ENCODE measurements around the gene GPSM1. TPM values are rescaled to one million over a fixed set of nuclear protein-coding genes. Genes with fewer than 3 reads are reported as not detected.

The GPSM1 gene
- total RNA-seq, 1 donor from 2014 or later, result 31.7 TPM

DNA sequence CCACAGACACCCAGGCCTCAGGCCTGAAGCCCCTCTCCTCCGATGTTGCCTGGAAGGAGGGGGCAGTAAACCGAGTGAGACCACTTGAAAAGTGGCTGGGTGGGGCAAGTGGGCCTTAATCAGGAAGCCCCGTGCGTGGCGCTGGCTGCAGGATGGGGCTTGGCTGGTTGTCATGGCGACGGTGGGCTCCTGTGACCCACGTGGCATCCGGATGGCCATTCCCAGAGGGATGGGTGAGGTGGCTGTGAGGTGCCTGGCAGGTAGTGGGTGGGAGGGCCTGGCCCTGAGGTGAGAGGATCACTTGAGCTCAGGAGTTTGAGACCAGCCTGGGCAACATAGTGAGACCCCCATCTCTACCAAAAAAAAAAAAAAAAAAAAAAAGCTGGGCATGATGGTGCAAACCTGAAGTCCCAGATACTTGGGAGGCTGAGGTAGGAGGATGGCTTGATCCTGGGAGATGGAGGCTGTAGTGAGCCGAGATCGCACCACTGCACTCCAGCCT, 5.2 kb downstream of the GPSM1 start:
- H3K36me3 Mint-ChIP-seq (ENCODE audit: low read depth, unreplicated experiment), result no peaks in the 10 kb centered on the region
- H3K27ac Mint-ChIP-seq (ENCODE audit: unreplicated experiment), result no peak overlapping the region
- DNase-seq (ENCODE audit: low spot score), result no peak
- H3K9me3 Mint-ChIP-seq (ENCODE audit: unreplicated experiment), result no peaks in the 10 kb centered on the region
- H3K4me1 Mint-ChIP-seq (ENCODE audit: unreplicated experiment), result peaks cover 4% of the 10 kb centered on the region
- TF ChIP-seq, protein P1, sequence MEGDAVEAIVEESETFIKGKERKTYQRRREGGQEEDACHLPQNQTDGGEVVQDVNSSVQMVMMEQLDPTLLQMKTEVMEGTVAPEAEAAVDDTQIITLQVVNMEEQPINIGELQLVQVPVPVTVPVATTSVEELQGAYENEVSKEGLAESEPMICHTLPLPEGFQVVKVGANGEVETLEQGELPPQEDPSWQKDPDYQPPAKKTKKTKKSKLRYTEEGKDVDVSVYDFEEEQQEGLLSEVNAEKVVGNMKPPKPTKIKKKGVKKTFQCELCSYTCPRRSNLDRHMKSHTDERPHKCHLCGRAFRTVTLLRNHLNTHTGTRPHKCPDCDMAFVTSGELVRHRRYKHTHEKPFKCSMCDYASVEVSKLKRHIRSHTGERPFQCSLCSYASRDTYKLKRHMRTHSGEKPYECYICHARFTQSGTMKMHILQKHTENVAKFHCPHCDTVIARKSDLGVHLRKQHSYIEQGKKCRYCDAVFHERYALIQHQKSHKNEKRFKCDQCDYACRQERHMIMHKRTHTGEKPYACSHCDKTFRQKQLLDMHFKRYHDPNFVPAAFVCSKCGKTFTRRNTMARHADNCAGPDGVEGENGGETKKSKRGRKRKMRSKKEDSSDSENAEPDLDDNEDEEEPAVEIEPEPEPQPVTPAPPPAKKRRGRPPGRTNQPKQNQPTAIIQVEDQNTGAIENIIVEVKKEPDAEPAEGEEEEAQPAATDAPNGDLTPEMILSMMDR (IDR thresholded peaks at IDR 0.05; ENCODE audit: unreplicated experiment), result no peak
- no peak overlapping the region for H3K4me3 Mint-ChIP-seq (ENCODE audit: unreplicated experiment)
- H3K27me3 Mint-ChIP-seq (ENCODE audit: unreplicated experiment), result peaks cover 4% of the 10 kb centered on the region

DNA sequence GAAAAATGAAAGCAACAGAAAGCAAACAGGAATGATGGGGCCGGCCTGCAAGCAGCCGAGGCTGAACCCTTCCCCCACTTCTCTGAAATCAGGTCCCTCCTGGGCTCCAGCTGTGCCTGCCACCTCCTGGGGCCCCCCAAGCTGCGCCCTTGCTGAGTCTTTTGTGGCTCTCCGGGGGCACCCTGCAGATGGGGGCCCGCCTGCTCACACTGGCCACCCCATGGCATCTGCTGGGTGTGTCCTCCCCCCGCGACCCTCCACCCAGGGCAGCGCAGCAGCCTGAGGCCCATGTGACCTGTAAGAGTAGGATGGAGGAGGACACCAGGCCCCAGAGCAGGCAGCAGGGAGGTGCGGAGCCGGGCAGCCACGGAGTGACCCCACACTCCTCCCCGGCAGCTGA, 5.7 kb downstream of the GPSM1 start:
- Mint-ChIP-seq H3K27me3 (ENCODE audit: unreplicated experiment) (peaks cover 4% of the 10 kb centered on the region), H3K4me1 (ENCODE audit: unreplicated experiment) (peaks cover 4% of the 10 kb centered on the region), H3K4me3 (ENCODE audit: unreplicated experiment) (no peak overlapping the region), H3K36me3 (ENCODE audit: low read depth, unreplicated experiment) (no peaks in the 10 kb centered on the region), H3K9me3 (ENCODE audit: unreplicated experiment) (no peaks in the 10 kb centered on the region), H3K27ac (ENCODE audit: unreplicated experiment) (no peak overlapping the region)
- TF ChIP-seq, protein P1 (IDR thresholded peaks at IDR 0.05; ENCODE audit: unreplicated experiment), result no peak
- DNase-seq (ENCODE audit: low spot score), result no peak

DNA sequence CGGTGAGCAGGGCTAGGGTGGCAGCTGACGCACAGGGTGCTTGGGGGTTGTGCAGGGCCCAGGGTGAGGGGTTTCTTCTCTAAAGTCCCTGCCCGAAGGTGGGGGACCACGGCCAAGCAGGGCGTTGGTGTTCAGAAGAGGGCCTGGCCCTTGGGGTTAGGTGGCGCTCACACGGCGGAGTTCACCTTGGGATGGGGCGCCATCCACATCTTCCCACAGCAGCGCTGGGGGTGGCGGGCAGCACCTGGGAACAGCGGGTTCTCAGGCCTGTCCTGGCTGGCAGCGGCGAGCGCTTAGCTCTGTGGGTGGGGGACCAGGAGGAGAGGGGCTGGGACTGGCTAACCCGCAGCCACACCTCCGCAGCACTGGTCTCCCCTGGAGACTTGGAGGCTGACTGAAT, 6.1 kb downstream of the GPSM1 start:
- H3K27me3 Mint-ChIP-seq (ENCODE audit: unreplicated experiment), result peaks cover 3% of the 10 kb centered on the region
- H3K9me3 Mint-ChIP-seq (ENCODE audit: unreplicated experiment), result no peaks in the 10 kb centered on the region
- DNase-seq (ENCODE audit: low spot score), result no peak
- H3K4me1 Mint-ChIP-seq (ENCODE audit: unreplicated experiment), result peaks cover 4% of the 10 kb centered on the region
- no peak overlapping the region for H3K4me3 Mint-ChIP-seq (ENCODE audit: unreplicated experiment)
- H3K27ac Mint-ChIP-seq (ENCODE audit: unreplicated experiment), result no peak overlapping the region
- TF ChIP-seq, protein P1 (IDR thresholded peaks at IDR 0.05; ENCODE audit: unreplicated experiment), result no peak
- H3K36me3 Mint-ChIP-seq (ENCODE audit: low read depth, unreplicated experiment), result no peaks in the 10 kb centered on the region

DNA sequence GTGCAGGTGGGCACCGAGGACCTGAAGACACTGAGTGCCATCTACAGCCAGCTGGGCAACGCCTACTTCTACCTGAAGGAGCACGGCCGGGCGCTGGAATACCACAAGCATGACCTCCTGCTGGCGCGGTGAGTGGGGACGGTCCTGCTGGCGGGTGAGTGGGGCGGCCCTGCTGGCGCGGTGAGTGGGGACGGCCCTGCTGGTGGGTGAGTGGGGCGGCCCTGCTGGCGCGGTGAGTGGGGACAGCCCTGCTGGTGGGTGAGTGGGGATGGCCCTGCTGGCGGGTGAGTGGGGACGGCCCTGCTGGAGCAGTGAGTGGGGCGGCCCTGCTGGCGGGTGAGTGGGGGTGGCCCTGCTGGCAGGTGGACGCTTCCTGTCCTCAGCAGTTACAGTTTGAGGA, 7.2 kb downstream of the GPSM1 start:
- H3K4me3 Mint-ChIP-seq (ENCODE audit: unreplicated experiment), result no peak overlapping the region
- H3K27me3 Mint-ChIP-seq (ENCODE audit: unreplicated experiment), result no peaks in the 10 kb centered on the region
- TF ChIP-seq, protein P1 (IDR thresholded peaks at IDR 0.05; ENCODE audit: unreplicated experiment), result no peak
- H3K27ac Mint-ChIP-seq (ENCODE audit: unreplicated experiment), result no peak overlapping the region
- no peaks in the 10 kb centered on the region for H3K4me1 Mint-ChIP-seq (ENCODE audit: unreplicated experiment)
- H3K9me3 Mint-ChIP-seq (ENCODE audit: unreplicated experiment), result no peaks in the 10 kb centered on the region
- no peaks in the 10 kb centered on the region for H3K36me3 Mint-ChIP-seq (ENCODE audit: low read depth, unreplicated experiment)
- no peak for DNase-seq (ENCODE audit: low spot score)

DNA sequence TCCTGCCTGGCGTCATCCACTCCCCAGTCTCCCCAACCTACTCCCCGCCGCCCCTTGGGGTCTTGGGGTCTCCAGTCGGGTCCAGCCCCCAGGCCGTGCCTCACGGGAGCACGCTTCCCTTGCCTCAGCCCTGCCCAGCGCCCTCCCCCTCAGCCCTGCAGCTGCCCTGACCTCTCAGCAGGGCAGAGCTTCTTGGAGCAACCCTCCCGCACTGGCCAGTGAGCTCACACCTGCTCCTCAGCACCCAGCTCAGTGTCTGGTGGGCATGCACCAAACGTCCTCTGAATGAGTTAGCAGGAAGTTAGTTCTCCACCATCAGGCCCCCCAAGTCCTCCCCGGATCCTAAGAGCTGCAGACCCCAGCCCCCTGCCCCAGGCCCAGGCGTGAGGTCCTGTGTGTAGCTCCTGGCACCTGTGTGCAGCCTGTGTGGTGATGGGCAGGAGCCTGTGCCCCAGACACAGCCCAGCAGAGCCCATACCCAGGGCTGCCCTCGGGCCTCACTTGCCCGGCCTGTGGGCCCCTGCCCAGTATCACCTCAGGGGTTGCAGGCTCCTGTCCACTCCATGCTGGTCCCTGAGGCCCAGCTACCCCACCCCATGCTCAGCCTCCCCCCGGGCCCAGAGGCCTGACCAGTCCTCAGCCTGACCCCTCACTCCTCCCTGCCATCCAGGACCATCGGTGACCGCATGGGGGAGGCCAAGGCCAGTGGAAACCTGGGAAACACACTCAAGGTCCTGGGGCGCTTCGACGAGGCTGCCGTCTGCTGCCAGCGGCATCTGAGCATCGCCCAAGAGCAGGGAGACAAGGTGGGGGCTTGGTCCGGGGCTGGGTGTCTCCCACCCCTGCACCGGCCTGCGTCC, 8.2 kb downstream of the GPSM1 start:
- Mint-ChIP-seq H3K27me3 (ENCODE audit: unreplicated experiment) (no peaks in the 10 kb centered on the region), H3K27ac (ENCODE audit: unreplicated experiment) (no peak overlapping the region), H3K36me3 (ENCODE audit: low read depth, unreplicated experiment) (no peaks in the 10 kb centered on the region), H3K4me3 (ENCODE audit: unreplicated experiment) (no peak overlapping the region), H3K4me1 (ENCODE audit: unreplicated experiment) (no peaks in the 10 kb centered on the region), H3K9me3 (ENCODE audit: unreplicated experiment) (no peaks in the 10 kb centered on the region)
- no peak for DNase-seq (ENCODE audit: low spot score)
- TF ChIP-seq, protein P1 (IDR thresholded peaks at IDR 0.05; ENCODE audit: unreplicated experiment), result no peak
